NCI-H2171 treated with DMSO at 0.1 percent for 48 hours (cell line): ENCODE data around the gene ARID5A.

Source experiments
- DNase-seq: peaks from one replicate; lab custom pipeline; 2025; lab: John Stamatoyannopoulos, UW

Gene ARID5A

GRCh38 chr2:96601382-96602292, 65.1 kb downstream of the ARID5A start:
- no peak for DNase-seq
